HEK293 (cell line): Measurements from ENCODE around the gene NPC1.

Experiments
- FEZF1 ChIP-seq: fragments of 450-650 bp; formaldehyde crosslinking; IDR thresholded peaks from 2 replicates; pipeline ENCODE4 v1.5.1; 2016; ENCODE audit warnings: missing biosample characterization, missing genetic modification characterization
- GLI2 ChIP-seq: fragments of 450-650 bp; formaldehyde crosslinking; IDR thresholded peaks from 2 replicates; pipeline ENCODE4; 2017; ENCODE audit warnings: missing biosample characterization, missing genetic modification characterization, low read depth, borderline replicate concordance
- HOXA7 ChIP-seq: sonication (generic); formaldehyde crosslinking; IDR thresholded peaks from 2 replicates; pipeline ENCODE4 v1.8.1; 2022; ENCODE audit warnings: missing genetic modification reagents, borderline replicate concordance
- KLF8 ChIP-seq: fragments of 450-650 bp; formaldehyde crosslinking; IDR thresholded peaks from 2 replicates; pipeline ENCODE4 v1.5.1; 2016; ENCODE audit warnings: missing biosample characterization, missing genetic modification characterization
- OVOL3 ChIP-seq: fragments of 450-650 bp; formaldehyde crosslinking; IDR thresholded peaks from 2 replicates; pipeline ENCODE4 v1.5.1; 2016; ENCODE audit warnings: missing biosample characterization, missing genetic modification characterization
- REPIN1 ChIP-seq: fragments of 450-650 bp; formaldehyde crosslinking; IDR thresholded peaks from 2 replicates; pipeline ENCODE4 v1.5.1; 2017; ENCODE audit warnings: missing biosample characterization, missing genetic modification characterization, low read depth
- SP2 ChIP-seq: fragments of 450-650 bp; formaldehyde crosslinking; IDR thresholded peaks from 2 replicates; pipeline ENCODE4 v1.5.1; 2016; ENCODE audit warnings: missing biosample characterization, missing genetic modification characterization
- ZNF138 ChIP-seq: fragments of 450-650 bp; formaldehyde crosslinking; IDR thresholded peaks from 2 replicates; pipeline ENCODE4 v1.5.1; 2016; ENCODE audit warnings: missing biosample characterization, missing genetic modification characterization, borderline replicate concordance
- ZNF221 ChIP-seq: fragments of 450-650 bp; formaldehyde crosslinking; IDR thresholded peaks from 2 replicates; pipeline ENCODE4 v1.5.1; 2017; ENCODE audit warnings: missing biosample characterization, missing genetic modification characterization, borderline replicate concordance
- ZNF248 ChIP-seq: fragments of 450-650 bp; formaldehyde crosslinking; IDR thresholded peaks from 2 replicates; pipeline ENCODE4 v1.5.1; 2017; ENCODE audit warnings: missing biosample characterization, missing genetic modification characterization
- ZNF274 ChIP-seq, 2 experiments: fragments of 200-500 bp in 1 of 2; fragments of 450-650 bp in 1 of 2; sonication (Bioruptor generic) in 1 of 2; formaldehyde crosslinking in 1 of 2; IDR thresholded peaks; 2 replicates each; pipeline versions ENCODE4 v1.5.1 to v1.6.1; 2014 to 2016; ENCODE audit warnings: borderline replicate concordance in 1 of 2, inconsistent platforms in 1 of 2, low read length in 1 of 2, missing biosample characterization in 1 of 2, missing genetic modification characterization in 1 of 2
- ZNF426 ChIP-seq: fragments of 450-650 bp; formaldehyde crosslinking; IDR thresholded peaks from 2 replicates; pipeline ENCODE4 v1.5.1; 2017; ENCODE audit warnings: missing biosample characterization, missing genetic modification characterization, mild to moderate bottlenecking, inconsistent platforms, moderate library complexity
- ZNF473 ChIP-seq: fragments of 450-650 bp; formaldehyde crosslinking; IDR thresholded peaks from 2 replicates; pipeline ENCODE4 v1.5.1; 2017; ENCODE audit warnings: missing biosample characterization, missing genetic modification characterization
- ZNF571 ChIP-seq: fragments of 450-650 bp; formaldehyde crosslinking; IDR thresholded peaks from 2 replicates; pipeline ENCODE4 v1.5.0; 2017; ENCODE audit warnings: missing biosample characterization, missing genetic modification characterization
- ZNF610 ChIP-seq: fragments of 450-650 bp; formaldehyde crosslinking; IDR thresholded peaks from 2 replicates; pipeline ENCODE4 v1.5.1; 2016; ENCODE audit warnings: missing biosample characterization, missing genetic modification characterization, borderline replicate concordance
- ZNF76 ChIP-seq: fragments of 450-650 bp; formaldehyde crosslinking; IDR thresholded peaks from 2 replicates; pipeline ENCODE4; 2016; ENCODE audit warnings: low read depth, missing biosample characterization, missing genetic modification characterization, borderline replicate concordance
- ZNF768 ChIP-seq: fragments of 450-650 bp; formaldehyde crosslinking; IDR thresholded peaks from 2 replicates; pipeline ENCODE4 v1.5.1; 2018; ENCODE audit warnings: missing biosample characterization, mild to moderate bottlenecking, missing genetic modification characterization
- ZNF777 ChIP-seq: fragments of 450-650 bp; formaldehyde crosslinking; IDR thresholded peaks from 2 replicates; pipeline ENCODE4 v1.5.1; 2017; ENCODE audit warnings: missing biosample characterization, missing genetic modification characterization, borderline replicate concordance
- ZNF830 ChIP-seq: fragments of 450-650 bp; IDR thresholded peaks from 2 replicates; pipeline ENCODE4 v1.5.0; 2018; ENCODE audit warnings: missing biosample characterization, missing genetic modification characterization, low read depth, mild to moderate bottlenecking, moderate library complexity
- ZSCAN23 ChIP-seq: fragments of 450-650 bp; formaldehyde crosslinking; IDR thresholded peaks from 2 replicates; pipeline ENCODE4 v1.5.1; 2016; ENCODE audit warnings: missing biosample characterization, missing genetic modification characterization
- ZSCAN4 ChIP-seq: fragments of 450-650 bp; formaldehyde crosslinking; IDR thresholded peaks from 2 replicates; pipeline ENCODE4 v1.5.1; 2017; ENCODE audit warnings: missing biosample characterization, missing genetic modification characterization
- TF ChIP-seq, protein P1 (sequence below): fragments of 450-650 bp; formaldehyde crosslinking; IDR thresholded peaks from 2 replicates; pipeline ENCODE4 v1.5.1; 2016; ENCODE audit warnings: missing biosample characterization, missing genetic modification characterization, borderline replicate concordance
- TF ChIP-seq, protein P2 (sequence below): fragments of 450-650 bp; formaldehyde crosslinking; IDR thresholded peaks from 2 replicates; pipeline ENCODE4; 2016; ENCODE audit warnings: missing biosample characterization, missing genetic modification characterization
- TF ChIP-seq, protein P3 (sequence below): fragments of 450-650 bp; formaldehyde crosslinking; IDR thresholded peaks from 2 replicates; pipeline ENCODE4 v1.5.1; 2017; ENCODE audit warnings: missing biosample characterization, missing genetic modification characterization
- TF ChIP-seq, protein P4 (sequence below): fragments of 450-650 bp; formaldehyde crosslinking; IDR thresholded peaks from 2 replicates; pipeline ENCODE4 v1.5.1; 2016; ENCODE audit warnings: missing biosample characterization, missing genetic modification characterization
- TF ChIP-seq, protein P5 (sequence below): fragments of 450-650 bp; formaldehyde crosslinking; IDR thresholded peaks from 2 replicates; pipeline ENCODE4 v1.5.1; 2016; ENCODE audit warnings: missing biosample characterization, missing genetic modification characterization
- TF ChIP-seq, protein P6 (sequence below): fragments of 450-650 bp; formaldehyde crosslinking; IDR thresholded peaks from 2 replicates; pipeline ENCODE4 v1.5.1; 2016; ENCODE audit warnings: missing biosample characterization, missing genetic modification characterization
- TF ChIP-seq, protein P7 (sequence below): fragments of 450-650 bp; formaldehyde crosslinking; IDR thresholded peaks from 2 replicates; pipeline ENCODE4 v1.5.1; 2016; ENCODE audit warnings: missing biosample characterization, missing genetic modification characterization

NPC1 gene

GRCh38 chr18:23627321-23627720, 41.0 kb upstream of the NPC1 start (continued):
- TF ChIP-seq, protein P1, sequence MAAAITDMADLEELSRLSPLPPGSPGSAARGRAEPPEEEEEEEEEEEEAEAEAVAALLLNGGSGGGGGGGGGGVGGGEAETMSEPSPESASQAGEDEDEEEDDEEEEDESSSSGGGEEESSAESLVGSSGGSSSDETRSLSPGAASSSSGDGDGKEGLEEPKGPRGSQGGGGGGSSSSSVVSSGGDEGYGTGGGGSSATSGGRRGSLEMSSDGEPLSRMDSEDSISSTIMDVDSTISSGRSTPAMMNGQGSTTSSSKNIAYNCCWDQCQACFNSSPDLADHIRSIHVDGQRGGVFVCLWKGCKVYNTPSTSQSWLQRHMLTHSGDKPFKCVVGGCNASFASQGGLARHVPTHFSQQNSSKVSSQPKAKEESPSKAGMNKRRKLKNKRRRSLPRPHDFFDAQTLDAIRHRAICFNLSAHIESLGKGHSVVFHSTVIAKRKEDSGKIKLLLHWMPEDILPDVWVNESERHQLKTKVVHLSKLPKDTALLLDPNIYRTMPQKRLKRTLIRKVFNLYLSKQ (tag by site-specific recombination): no peak
- TF ChIP-seq ZNF138 (tag by site-specific recombination): no peak
- TF ChIP-seq, protein P2, sequence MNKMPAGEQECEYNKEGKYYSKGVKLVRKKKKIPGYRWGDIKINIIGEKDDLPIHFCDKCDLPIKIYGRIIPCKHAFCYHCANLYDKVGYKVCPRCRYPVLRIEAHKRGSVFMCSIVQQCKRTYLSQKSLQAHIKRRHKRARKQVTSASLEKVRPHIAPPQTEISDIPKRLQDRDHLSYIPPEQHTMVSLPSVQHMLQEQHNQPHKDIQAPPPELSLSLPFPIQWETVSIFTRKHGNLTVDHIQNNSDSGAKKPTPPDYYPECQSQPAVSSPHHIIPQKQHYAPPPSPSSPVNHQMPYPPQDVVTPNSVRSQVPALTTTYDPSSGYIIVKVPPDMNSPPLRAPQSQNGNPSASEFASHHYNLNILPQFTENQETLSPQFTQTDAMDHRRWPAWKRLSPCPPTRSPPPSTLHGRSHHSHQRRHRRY (tag by site-specific recombination): no peak
- TF ChIP-seq ZNF76: no peak
- no peak for TF ChIP-seq HOXA7
- TF ChIP-seq ZNF610 (tag by site-specific recombination): no peak
- no peak for TF ChIP-seq ZNF274 (IDR thresholded peaks at IDR 0.05; ENCODE audit: low read length)
- no peak for TF ChIP-seq ZNF274 (tag by site-specific recombination; IDR thresholded peaks at IDR 0.05; ENCODE audit: borderline replicate concordance)
- TF ChIP-seq SP2 (tag by site-specific recombination): no peak
- peak; percentile 62; the same call in 1 of the 2 replicates for TF ChIP-seq KLF8 (tag by site-specific recombination)
- peak; percentile 61; the same call in 1 of the 2 replicates for TF ChIP-seq FEZF1 (tag by site-specific recombination)
- TF ChIP-seq ZSCAN4: no peak
- no peak for TF ChIP-seq ZNF426 (tag by site-specific recombination)
- TF ChIP-seq, protein P3, sequence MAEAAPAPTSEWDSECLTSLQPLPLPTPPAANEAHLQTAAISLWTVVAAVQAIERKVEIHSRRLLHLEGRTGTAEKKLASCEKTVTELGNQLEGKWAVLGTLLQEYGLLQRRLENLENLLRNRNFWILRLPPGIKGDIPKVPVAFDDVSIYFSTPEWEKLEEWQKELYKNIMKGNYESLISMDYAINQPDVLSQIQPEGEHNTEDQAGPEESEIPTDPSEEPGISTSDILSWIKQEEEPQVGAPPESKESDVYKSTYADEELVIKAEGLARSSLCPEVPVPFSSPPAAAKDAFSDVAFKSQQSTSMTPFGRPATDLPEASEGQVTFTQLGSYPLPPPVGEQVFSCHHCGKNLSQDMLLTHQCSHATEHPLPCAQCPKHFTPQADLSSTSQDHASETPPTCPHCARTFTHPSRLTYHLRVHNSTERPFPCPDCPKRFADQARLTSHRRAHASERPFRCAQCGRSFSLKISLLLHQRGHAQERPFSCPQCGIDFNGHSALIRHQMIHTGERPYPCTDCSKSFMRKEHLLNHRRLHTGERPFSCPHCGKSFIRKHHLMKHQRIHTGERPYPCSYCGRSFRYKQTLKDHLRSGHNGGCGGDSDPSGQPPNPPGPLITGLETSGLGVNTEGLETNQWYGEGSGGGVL (tag by site-specific recombination): peak; percentile 10; the same call in 1 of the 2 replicates
- TF ChIP-seq, protein P4, sequence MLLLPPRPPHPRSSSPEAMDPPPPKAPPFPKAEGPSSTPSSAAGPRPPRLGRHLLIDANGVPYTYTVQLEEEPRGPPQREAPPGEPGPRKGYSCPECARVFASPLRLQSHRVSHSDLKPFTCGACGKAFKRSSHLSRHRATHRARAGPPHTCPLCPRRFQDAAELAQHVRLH: no peak; the same call in 1 of the 2 replicates
- TF ChIP-seq, protein P5, sequence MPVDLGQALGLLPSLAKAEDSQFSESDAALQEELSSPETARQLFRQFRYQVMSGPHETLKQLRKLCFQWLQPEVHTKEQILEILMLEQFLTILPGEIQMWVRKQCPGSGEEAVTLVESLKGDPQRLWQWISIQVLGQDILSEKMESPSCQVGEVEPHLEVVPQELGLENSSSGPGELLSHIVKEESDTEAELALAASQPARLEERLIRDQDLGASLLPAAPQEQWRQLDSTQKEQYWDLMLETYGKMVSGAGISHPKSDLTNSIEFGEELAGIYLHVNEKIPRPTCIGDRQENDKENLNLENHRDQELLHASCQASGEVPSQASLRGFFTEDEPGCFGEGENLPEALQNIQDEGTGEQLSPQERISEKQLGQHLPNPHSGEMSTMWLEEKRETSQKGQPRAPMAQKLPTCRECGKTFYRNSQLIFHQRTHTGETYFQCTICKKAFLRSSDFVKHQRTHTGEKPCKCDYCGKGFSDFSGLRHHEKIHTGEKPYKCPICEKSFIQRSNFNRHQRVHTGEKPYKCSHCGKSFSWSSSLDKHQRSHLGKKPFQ (tag by site-specific recombination): no peak
- TF ChIP-seq, protein P6, sequence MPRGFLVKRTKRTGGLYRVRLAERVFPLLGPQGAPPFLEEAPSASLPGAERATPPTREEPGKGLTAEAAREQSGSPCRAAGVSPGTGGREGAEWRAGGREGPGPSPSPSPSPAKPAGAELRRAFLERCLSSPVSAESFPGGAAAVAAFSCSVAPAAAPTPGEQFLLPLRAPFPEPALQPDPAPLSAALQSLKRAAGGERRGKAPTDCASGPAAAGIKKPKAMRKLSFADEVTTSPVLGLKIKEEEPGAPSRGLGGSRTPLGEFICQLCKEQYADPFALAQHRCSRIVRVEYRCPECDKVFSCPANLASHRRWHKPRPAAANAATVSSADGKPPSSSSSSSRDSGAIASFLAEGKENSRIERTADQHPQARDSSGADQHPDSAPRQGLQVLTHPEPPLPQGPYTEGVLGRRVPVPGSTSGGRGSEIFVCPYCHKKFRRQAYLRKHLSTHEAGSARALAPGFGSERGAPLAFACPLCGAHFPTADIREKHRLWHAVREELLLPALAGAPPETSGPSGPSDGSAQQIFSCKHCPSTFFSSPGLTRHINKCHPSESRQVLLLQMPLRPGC (tag by site-specific recombination): peak; percentile 85
- no peak for TF ChIP-seq GLI2 (tag by site-specific recombination)
- TF ChIP-seq REPIN1 (tag by site-specific recombination): no peak
- 0 out of 2 replicates have a peak, but pooled peaks have one; percentile 63 for TF ChIP-seq ZSCAN23
- no peak for TF ChIP-seq ZNF777 (tag by site-specific recombination)
- TF ChIP-seq OVOL3 (tag by site-specific recombination): no peak
- no peak for TF ChIP-seq ZNF768
- TF ChIP-seq ZNF221: no peak
- TF ChIP-seq ZNF830: no peak
- TF ChIP-seq ZNF473: no peak
- no peak for TF ChIP-seq ZNF571 (tag by site-specific recombination)
- TF ChIP-seq ZNF248: no peak
- TF ChIP-seq, protein P7, sequence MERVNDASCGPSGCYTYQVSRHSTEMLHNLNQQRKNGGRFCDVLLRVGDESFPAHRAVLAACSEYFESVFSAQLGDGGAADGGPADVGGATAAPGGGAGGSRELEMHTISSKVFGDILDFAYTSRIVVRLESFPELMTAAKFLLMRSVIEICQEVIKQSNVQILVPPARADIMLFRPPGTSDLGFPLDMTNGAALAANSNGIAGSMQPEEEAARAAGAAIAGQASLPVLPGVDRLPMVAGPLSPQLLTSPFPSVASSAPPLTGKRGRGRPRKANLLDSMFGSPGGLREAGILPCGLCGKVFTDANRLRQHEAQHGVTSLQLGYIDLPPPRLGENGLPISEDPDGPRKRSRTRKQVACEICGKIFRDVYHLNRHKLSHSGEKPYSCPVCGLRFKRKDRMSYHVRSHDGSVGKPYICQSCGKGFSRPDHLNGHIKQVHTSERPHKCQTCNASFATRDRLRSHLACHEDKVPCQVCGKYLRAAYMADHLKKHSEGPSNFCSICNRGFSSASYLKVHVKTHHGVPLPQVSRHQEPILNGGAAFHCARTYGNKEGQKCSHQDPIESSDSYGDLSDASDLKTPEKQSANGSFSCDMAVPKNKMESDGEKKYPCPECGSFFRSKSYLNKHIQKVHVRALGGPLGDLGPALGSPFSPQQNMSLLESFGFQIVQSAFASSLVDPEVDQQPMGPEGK (tag by site-specific recombination): peak; percentile 50
